AG04450 (cell line): ENCODE measurements around the gene MFSD6. TPM values are rescaled to one million over a fixed set of nuclear protein-coding genes. Genes with fewer than 3 reads are reported as not detected.
A peak's percentile ranks its signal among the peaks of the same experiment; 100 is the strongest.
"Not testable (repeated sequence)": the region's sequence is repeated elsewhere in the genome, so short reads cannot be mapped to it uniquely, and the experiment has no call there.

Experiments
- CTCF ChIA-PET: fragments of 300-600, 350-600 bp; formaldehyde crosslinking; extraction: SDS; loops from one replicate; lab custom pipeline; 2022; ENCODE audit warnings: antibody characterized with exemption, inconsistent platforms; lab: Charles Lee
- POLR2A ChIA-PET: fragments of 350-600 bp; formaldehyde crosslinking; extraction: SDS; loops from one replicate; lab custom pipeline; 2021; ENCODE audit warnings: antibody characterized with exemption, inconsistent platforms; lab: Yijun Ruan, JAX
- DNase-seq: peaks from one replicate; pipeline ENCODE4 v3.0.0-alpha.2; 2011; ENCODE audit warnings: low read depth, low spot score
- H3K27ac ChIP-seq: one replicate; pipeline ENCODE4 v1.5.1; 2012; ENCODE audit warnings: low read depth, low read length, control low read depth
- H3K27me3 ChIP-seq: one replicate; pipeline ENCODE4 v1.6.0; 2012; ENCODE audit warnings: low read length; ENCODE audit not compliant: control insufficient read depth, insufficient read depth
- H3K4me3 ChIP-seq: 2 replicates; pipeline ENCODE4 v1.5.1; 2011; ENCODE audit warnings: mild to moderate bottlenecking, low read depth, low read length, control low read depth
- H3K9me3 ChIP-seq: 2 replicates; pipeline ENCODE4 v1.5.1; 2012; ENCODE audit warnings: low read length; ENCODE audit not compliant: control insufficient read depth, insufficient read depth
- polyA plus RNA-seq: library from polyadenylated mRNA; depleted of rRNA; stranded (reverse); fragments of >200 nt; gene quantifications from 2 replicates; pipeline ENCODE4 v1.2.3, GENCODE V29; 2011
- TF ChIP-seq, protein P1 (sequence below): IDR thresholded peaks from 2 replicates; pipeline ENCODE4 v1.5.1; 2011; ENCODE audit warnings: low read depth, low read length, control low read depth, inconsistent platforms

The MFSD6 gene
- polyA plus RNA-seq, 1 experiment: 12.9 TPM

- no peak overlapping the region for H3K27ac ChIP-seq
- no peaks in the 10 kb centered on the region for H3K27me3 ChIP-seq
- no peak for DNase-seq
- peaks cover 5% of the 10 kb centered on the region for H3K9me3 ChIP-seq
- TF ChIP-seq, protein P1, sequence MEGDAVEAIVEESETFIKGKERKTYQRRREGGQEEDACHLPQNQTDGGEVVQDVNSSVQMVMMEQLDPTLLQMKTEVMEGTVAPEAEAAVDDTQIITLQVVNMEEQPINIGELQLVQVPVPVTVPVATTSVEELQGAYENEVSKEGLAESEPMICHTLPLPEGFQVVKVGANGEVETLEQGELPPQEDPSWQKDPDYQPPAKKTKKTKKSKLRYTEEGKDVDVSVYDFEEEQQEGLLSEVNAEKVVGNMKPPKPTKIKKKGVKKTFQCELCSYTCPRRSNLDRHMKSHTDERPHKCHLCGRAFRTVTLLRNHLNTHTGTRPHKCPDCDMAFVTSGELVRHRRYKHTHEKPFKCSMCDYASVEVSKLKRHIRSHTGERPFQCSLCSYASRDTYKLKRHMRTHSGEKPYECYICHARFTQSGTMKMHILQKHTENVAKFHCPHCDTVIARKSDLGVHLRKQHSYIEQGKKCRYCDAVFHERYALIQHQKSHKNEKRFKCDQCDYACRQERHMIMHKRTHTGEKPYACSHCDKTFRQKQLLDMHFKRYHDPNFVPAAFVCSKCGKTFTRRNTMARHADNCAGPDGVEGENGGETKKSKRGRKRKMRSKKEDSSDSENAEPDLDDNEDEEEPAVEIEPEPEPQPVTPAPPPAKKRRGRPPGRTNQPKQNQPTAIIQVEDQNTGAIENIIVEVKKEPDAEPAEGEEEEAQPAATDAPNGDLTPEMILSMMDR: no peak
- ChIA-PET POLR2A (interaction anchor here (0.7 to 1.2 kb wide), 4 partner anchors 15 to 108 kb away, joined by 3 to 8 read pairs (median 6); partner anchors contain the start of gene NEMP2), CTCF (no interaction called here)
- no peak overlapping the region for H3K4me3 ChIP-seq
These were observed 59.5 kb downstream of the MFSD6 start for GRCh38 chr2:190467575-190468083.

DNA sequence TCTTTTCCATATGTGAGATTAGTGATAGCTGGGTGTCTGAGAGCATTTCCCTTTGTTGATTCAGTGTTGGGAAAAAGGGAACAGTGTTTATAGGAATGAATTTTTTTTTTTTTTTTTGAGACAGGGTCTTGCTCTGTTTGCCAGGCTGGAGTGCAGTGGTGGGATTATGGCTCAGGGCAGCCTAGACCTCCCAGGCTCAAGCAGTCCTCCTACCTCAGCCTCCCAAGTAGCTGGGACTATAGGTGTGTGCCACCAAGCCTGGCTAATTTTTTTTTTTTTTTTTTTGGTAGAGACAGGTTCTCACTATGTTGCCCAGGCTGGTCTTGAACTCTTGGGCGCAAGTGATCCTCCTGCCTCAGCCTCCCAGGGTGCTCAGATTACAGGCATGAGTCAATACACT is 60.2 kb downstream of the MFSD6 start:
- DNase-seq, H3K27me3 ChIP-seq, H3K4me3 ChIP-seq, CTCF ChIA-PET, H3K9me3 ChIP-seq: not testable (repeated sequence)
- H3K27ac ChIP-seq: peak overlapping the region; percentile 79
- POLR2A ChIA-PET: interaction anchor here (0.7 to 1.2 kb wide), 4 partner anchors 15 to 87 kb away, joined by 5 to 8 read pairs (median 6); partner anchors contain the start of gene NEMP2

GRCh38 chr2:190468814-190469569 is 60.8 kb downstream of the MFSD6 start:
- H3K4me3 ChIP-seq: peak overlapping the region; percentile 11; the same call in 1 of the 2 replicates

DNA sequence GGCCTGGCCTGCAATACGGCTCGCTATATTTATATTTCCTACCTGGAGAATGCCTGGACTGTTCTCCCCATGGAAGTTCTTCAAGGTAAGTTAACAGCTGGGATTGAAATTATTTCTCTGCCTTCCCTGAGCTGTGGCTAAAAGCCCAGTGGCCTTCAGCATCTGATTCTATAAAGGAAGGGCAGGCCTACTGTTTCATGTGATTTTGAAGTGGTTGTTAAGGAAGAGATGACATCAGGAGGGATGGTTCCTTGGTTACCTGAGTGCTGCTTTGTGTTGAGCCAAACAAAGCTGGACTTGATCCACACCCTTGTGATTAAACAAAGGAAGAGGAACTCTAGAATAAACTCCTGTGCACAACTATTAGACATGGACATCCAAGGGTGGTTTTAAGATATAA is 61.6 kb downstream of the MFSD6 start:
- H3K27ac ChIP-seq: peak overlapping the region; percentile 81
- H3K9me3 ChIP-seq: peaks cover 5% of the 10 kb centered on the region
- TF ChIP-seq, protein P1: no peak
- POLR2A ChIA-PET: no interaction called here
- CTCF ChIA-PET: interaction anchor here (0.8 to 1.3 kb wide), 2 partner anchors 11 to 41 kb away, joined by 3 read pairs; no protein-coding TSS in a partner anchor
- H3K27me3 ChIP-seq: no peaks in the 10 kb centered on the region
- H3K4me3 ChIP-seq: no peak overlapping the region
- DNase-seq: no peak

More at GRCh38 chr2:190468814-190469569, 60.8 kb downstream of the MFSD6 start:
- DNase-seq: peak; percentile 98
- ChIA-PET CTCF (no interaction called here), POLR2A (no interaction called here)
- TF ChIP-seq, protein P1: no peak
- peaks cover 5% of the 10 kb centered on the region for H3K9me3 ChIP-seq
- H3K27me3 ChIP-seq: no peaks in the 10 kb centered on the region
- peak overlapping the region; percentile 81 for H3K27ac ChIP-seq

DNA sequence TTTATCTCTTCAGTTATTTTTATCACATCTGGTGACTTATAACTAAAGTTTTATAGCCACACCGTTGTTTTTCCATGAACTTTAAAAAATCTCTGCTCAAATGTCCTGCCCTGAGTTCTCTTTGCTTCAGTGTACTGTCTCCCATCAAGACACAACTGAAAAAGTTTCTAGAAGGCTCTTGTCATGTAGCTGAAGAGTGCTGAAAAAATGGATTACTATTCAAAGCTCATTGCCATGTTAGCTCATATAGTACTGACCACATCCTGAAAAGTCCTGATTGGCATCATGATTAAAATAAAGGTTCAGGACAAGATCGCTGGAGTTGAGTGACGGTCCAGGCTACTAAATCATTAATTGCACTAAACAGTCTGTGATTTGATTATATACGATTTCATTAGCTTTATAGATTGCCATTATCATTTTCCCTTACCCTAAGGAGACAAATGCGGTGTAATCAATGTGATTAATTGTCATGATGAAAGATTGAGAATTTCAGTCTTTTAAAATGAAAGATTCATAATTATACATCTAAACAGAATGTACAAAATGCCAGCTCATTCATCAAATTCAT is 62.2 kb downstream of the MFSD6 start:
- CTCF ChIA-PET: interaction anchor here (0.8 to 1.3 kb wide), 3 partner anchors 10 to 377 kb away, joined by 3 read pairs; no protein-coding TSS in a partner anchor
- no peaks in the 10 kb centered on the region for H3K27me3 ChIP-seq
- POLR2A ChIA-PET: no interaction called here
- peaks cover 5% of the 10 kb centered on the region for H3K9me3 ChIP-seq
- TF ChIP-seq, protein P1: no peak
- H3K4me3 ChIP-seq: no peak overlapping the region
- no peak overlapping the region for H3K27ac ChIP-seq
- DNase-seq: no peak
